B cell (primary cell): ENCODE results near the gene MUL1.

ENCODE experiments used
- CTCF ChIP-seq: fragments of 200-600 bp; IDR thresholded peaks from one replicate; pipeline ENCODE4 v1.8.0; 2022; ENCODE audit warnings: antibody characterized with exemption, mild to moderate bottlenecking
- EZH2 ChIP-seq: IDR thresholded peaks from 2 replicates; pipeline ENCODE4 v1.6.1; 2012; ENCODE audit warnings: borderline replicate concordance, low read depth, mild to moderate bottlenecking, moderate library complexity, low read length; ENCODE audit not compliant: insufficient read depth, poor library complexity, severe bottlenecking

GRCh38 chr1:20534659-20535417 is 26.9 kb upstream of the MUL1 start:
- TF ChIP-seq CTCF (no peak), EZH2 (no peak)
